Measurements from ENCODE around the gene RPL31.

RPL31 gene

GRCh38 chr2:101041413-101041812 is 39.3 kb downstream of the RPL31 start:
- Histone ChIP-seq H3K4me3 (ENCODE audit: low read depth, low read length, poor library complexity, severe bottlenecking) (no peak overlapping the region), H3K4me2 (ENCODE audit: low read length) (no peak overlapping the region), H3K27me3 (ENCODE audit: insufficient read depth, low read length) (no peaks in the 10 kb centered on the region; the same call in 1 of the 2 replicates), H4K20me1 (ENCODE audit: insufficient read depth, low read length) (no peaks in the 10 kb centered on the region), H3K9me2 (ENCODE audit: low read depth, low read length) (no peaks in the 10 kb centered on the region), H3K36me3 (ENCODE audit: insufficient read depth, low read length) (no peaks in the 10 kb centered on the region), H3F3A (ENCODE audit: insufficient read depth, low read length) (no peaks in the 10 kb centered on the region), H3K27ac (ENCODE audit: low read depth, low read length, poor library complexity, severe bottlenecking) (no peak overlapping the region), H3K79me2 (ENCODE audit: insufficient read depth, low read length) (no peaks in the 10 kb centered on the region), H3K4me1 (ENCODE audit: insufficient read depth, low read length, severe bottlenecking) (no peaks in the 10 kb centered on the region), H3K9ac (ENCODE audit: low read length) (no peak overlapping the region), H2AFZ (ENCODE audit: low read length) (no peak overlapping the region), H3K9me3 (ENCODE audit: low read length) (no peaks in the 10 kb centered on the region)
- TF ChIP-seq EZH2 (IDR thresholded peaks at IDR 0.05; ENCODE audit: borderline replicate concordance, low read length) (no peak), CTCF (IDR thresholded peaks at IDR 0.05; ENCODE audit: low read length) (no peak)

- Histone ChIP-seq H3K9ac (ENCODE audit: low read length) (no peak overlapping the region), H3F3A (ENCODE audit: insufficient read depth, low read length) (no peaks in the 10 kb centered on the region)
- TF ChIP-seq EZH2 (IDR thresholded peaks at IDR 0.05; ENCODE audit: borderline replicate concordance, low read length) (no peak), CTCF (IDR thresholded peaks at IDR 0.05; ENCODE audit: low read length) (no peak)
Observed at GRCh38 chr2:101045330-101045729, 43.2 kb downstream of the RPL31 start.

DNA sequence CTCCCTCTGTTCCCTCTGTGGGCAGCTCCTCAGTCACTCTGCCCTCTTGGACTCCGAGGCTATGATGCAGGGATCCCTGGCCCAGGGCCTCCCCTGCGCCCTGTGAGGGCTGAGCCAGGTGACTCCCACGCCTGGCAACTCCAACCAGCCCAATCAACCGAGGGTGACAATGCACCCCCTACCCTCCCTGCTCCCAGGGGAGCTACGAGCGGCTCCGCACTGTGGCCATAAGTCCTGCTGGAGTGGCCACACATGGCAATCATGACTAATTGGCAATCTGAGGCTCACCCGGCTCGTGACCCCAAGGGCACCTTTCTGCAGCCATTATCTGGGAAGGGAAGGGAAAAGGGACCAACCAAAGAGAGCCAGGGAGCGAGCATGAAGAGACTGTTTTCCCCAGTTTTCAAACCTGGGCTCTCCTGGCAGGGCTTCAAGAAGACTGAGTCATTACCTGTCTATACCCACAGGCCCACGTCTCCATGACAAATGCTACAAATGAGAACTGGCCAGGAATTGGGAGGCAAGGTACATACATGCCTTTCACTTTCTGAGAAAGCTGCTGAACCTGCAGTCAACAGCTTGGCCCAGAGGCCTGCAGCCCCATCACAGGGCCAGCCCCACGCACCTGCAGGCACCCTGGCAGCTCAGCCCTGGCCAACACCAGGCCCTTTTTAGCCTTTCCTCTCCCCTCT is 45.1 kb downstream of the RPL31 start:
- no peaks in the 10 kb centered on the region for H3K9me2 ChIP-seq (ENCODE audit: low read depth, low read length)
- no peaks in the 10 kb centered on the region for H3K36me3 ChIP-seq (ENCODE audit: insufficient read depth, low read length)
- no peaks in the 10 kb centered on the region for H3K27me3 ChIP-seq (ENCODE audit: insufficient read depth, low read length)
- no peaks in the 10 kb centered on the region for H3K9me3 ChIP-seq (ENCODE audit: low read length)
- no peaks in the 10 kb centered on the region for H4K20me1 ChIP-seq (ENCODE audit: insufficient read depth, low read length)
- no peaks in the 10 kb centered on the region for H3K4me1 ChIP-seq (ENCODE audit: insufficient read depth, low read length, severe bottlenecking)
- H3K4me2 ChIP-seq (ENCODE audit: low read length): no peak overlapping the region
- TF ChIP-seq CTCF (IDR thresholded peaks at IDR 0.05; ENCODE audit: low read length): no peak
- no peak for TF ChIP-seq EZH2 (IDR thresholded peaks at IDR 0.05; ENCODE audit: borderline replicate concordance, low read length)
- H3K27ac ChIP-seq (ENCODE audit: low read depth, low read length, poor library complexity, severe bottlenecking): no peak overlapping the region
- no peak overlapping the region for H2AFZ ChIP-seq (ENCODE audit: low read length)
- H3F3A ChIP-seq (ENCODE audit: insufficient read depth, low read length): no peaks in the 10 kb centered on the region
- H3K4me3 ChIP-seq (ENCODE audit: low read depth, low read length, poor library complexity, severe bottlenecking): no peak overlapping the region
- no peak overlapping the region for H3K9ac ChIP-seq (ENCODE audit: low read length)
- no peaks in the 10 kb centered on the region for H3K79me2 ChIP-seq (ENCODE audit: insufficient read depth, low read length)

More at GRCh38 chr2:101045330-101045729, 43.2 kb downstream of the RPL31 start:
- H3K9me3 ChIP-seq (ENCODE audit: low read length): no peaks in the 10 kb centered on the region
- H3K4me2 ChIP-seq (ENCODE audit: low read length): no peak overlapping the region
- no peaks in the 10 kb centered on the region for H3K79me2 ChIP-seq (ENCODE audit: insufficient read depth, low read length)
- H4K20me1 ChIP-seq (ENCODE audit: insufficient read depth, low read length): no peaks in the 10 kb centered on the region
- H3K4me1 ChIP-seq (ENCODE audit: insufficient read depth, low read length, severe bottlenecking): no peaks in the 10 kb centered on the region
- no peaks in the 10 kb centered on the region for H3K36me3 ChIP-seq (ENCODE audit: insufficient read depth, low read length)
- no peaks in the 10 kb centered on the region for H3K27me3 ChIP-seq (ENCODE audit: insufficient read depth, low read length)
- no peak overlapping the region for H2AFZ ChIP-seq (ENCODE audit: low read length)
- no peak overlapping the region for H3K27ac ChIP-seq (ENCODE audit: low read depth, low read length, poor library complexity, severe bottlenecking)
- no peaks in the 10 kb centered on the region for H3K9me2 ChIP-seq (ENCODE audit: low read depth, low read length)
- no peak overlapping the region for H3K4me3 ChIP-seq (ENCODE audit: low read depth, low read length, poor library complexity, severe bottlenecking)

Measured in OCI-LY1 (cell line).